SIG-M5 treated with dmso at 0.1 percent for 504 hours (cell line): ENCODE results near the gene NACC2.
A peak's percentile ranks its signal among the peaks of the same experiment; 100 is the strongest.

Source experiments
- DNase-seq: peaks from one replicate; lab custom pipeline; 2025; ENCODE audit not compliant: unreplicated experiment; lab: John Stamatoyannopoulos, UW

NACC2 gene

GRCh38 chr9:136095070-136096058 is at the start of gene NACC2:
TSS of gene NACC2 (minus strand) at chr9:136095289. CDS start at chr9:136050521, 44,768 bp downstream.
- DNase-seq: peak; percentile 58

DNA sequence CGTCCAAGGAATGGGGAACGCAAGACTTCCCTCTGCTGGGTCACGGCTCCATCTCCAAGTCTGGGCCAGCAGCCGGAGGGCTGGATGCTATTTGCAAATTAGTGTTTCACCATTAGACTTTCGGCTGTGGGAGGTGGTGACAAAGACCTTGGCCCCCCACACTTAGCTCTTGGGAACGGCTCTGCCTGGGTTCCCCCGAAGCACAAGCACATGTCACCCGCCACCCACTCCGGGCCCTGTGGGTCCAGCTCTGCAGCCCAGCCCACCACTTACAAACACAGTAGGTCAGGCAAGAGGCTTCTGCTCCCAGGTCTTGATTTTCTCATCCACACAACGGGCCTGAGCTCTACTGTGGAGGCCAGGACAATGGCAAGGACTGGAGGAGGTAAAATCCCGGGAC is 49.4 kb upstream of the NACC2 start:
- DNase-seq: no peak

- peak; percentile 10 for DNase-seq
Measured at GRCh38 chr9:136143215-136144001, 48.3 kb upstream of the NACC2 start.

- no peak for DNase-seq
Measured at GRCh38 chr9:136142859-136143214, 47.7 kb upstream of the NACC2 start.

- no peak for DNase-seq
Measured at GRCh38 chr9:136142414-136142796, 47.3 kb upstream of the NACC2 start.

DNA sequence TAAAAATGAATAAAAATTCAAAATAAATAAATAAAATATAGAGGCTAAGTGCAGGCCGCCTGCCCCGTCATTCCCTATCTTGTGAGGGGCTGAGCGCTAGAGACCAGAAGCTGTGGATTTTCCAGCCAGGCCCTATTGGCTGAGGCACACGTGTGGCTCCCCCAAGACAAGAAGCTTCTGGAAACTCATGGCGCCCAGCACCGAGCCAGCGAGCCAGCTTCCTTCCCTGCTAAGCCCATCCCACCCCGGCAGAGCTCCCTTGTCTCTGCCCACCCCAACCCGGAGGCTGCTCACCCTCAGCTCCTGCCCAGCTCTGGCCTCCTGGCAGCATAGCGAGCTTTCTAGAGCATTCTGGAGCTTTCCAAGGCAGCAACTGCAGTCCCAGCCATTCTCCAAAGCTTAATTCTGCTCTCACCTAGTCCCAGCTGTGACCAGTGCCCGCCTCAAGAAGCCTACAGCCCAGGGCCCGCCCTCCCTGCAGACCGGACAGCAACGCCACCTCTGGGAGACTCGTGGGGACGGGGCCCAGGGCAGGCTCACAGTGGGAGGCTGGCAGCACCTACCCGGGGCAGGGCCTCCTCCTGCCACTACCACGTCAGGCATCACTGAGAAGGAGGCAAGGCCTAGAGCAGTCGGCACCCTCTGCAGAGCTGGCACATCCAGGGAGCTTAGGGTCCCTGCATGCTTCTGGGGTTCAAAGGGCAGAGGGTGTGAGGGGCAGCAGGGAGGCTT is 46.8 kb upstream of the NACC2 start:
- no peak for DNase-seq

GRCh38 chr9:136140966-136141365 is 45.9 kb upstream of the NACC2 start:
- no peak for DNase-seq

GRCh38 chr9:136140046-136140445 is 45.0 kb upstream of the NACC2 start:
- no peak for DNase-seq

DNA sequence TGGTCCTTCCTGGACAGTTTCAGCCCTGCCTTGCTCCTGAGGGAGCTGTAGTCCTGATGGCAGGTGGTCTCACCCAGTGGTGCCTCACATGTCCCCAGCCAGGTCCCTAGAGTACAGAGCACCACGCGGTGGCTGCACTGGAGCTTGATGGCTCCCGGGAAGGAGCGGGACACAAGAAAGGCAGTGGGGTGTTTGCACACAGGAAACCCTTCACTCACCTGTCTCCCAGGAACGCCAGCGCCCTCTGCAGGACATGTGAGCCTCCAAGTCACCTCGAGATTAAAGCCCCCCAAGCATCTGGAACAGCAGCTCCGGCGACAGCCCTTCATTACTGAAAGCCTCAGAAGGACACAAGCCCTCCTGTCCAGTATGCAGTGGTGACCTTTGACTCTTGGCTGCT is 43.5 kb upstream of the NACC2 start:
- DNase-seq: no peak

- DNase-seq: no peak
Measured at GRCh38 chr9:136137321-136138265, 42.5 kb upstream of the NACC2 start.

GRCh38 chr9:136136127-136136925 is 41.2 kb upstream of the NACC2 start:
- DNase-seq: no peak

DNA sequence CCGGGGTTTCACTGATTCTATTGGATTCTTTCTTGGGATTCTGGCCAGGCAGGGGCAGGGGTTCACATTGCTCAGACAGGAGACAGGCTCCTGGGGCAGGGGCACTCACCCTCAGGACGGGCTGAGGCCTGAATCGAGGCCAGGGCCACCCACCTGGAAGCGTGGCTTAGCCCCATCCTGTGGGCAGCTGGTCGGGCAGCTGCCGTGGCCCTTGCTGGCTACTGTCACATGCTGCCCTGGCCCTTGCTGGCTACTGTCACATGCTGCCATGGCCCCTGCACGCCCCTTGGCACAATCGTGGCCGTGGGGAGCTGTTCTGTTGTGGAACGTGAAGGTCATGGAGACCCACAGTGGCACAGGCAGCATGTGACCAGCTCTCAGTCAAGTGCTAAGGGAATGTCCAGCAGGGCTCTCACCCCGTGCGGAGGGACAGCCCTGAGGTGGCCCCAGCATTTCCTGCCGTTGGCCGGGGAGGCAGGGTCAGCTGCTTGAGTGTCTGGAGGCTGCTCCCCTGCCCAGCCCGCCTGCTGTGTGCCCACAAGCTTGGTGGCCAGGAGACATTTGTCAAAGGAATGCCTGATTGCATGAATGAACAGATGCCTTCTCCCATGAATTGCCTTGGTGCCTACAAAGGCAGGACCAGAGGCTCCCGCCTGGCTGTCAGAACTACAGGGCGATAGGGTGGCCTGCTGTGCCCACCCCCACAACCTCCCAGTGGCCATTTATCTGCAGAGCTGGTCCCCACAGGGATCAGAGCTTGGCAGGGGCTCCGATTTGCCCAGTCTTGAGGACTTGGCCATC is 40.4 kb upstream of the NACC2 start:
- DNase-seq: no peak

- no peak for DNase-seq
Measured at GRCh38 chr9:136133959-136134484, 38.9 kb upstream of the NACC2 start.

- no peak for DNase-seq
Measured at GRCh38 chr9:136133191-136133958, 38.3 kb upstream of the NACC2 start.

GRCh38 chr9:136132512-136133050 is 37.5 kb upstream of the NACC2 start:
- no peak for DNase-seq

- DNase-seq: no peak
Measured at GRCh38 chr9:136131629-136132511, 36.8 kb upstream of the NACC2 start.
